GM10248 (cell line): ENCODE measurements around the gene UNC5C.

Experiments used
- CTCF ChIA-PET: fragments of 300-600 bp; sonication (Branson Sonifier 250); formaldehyde crosslinking; extraction: SDS; loops from one replicate; lab custom pipeline; 2021; ENCODE audit warnings: antibody characterized with exemption; lab: Yijun Ruan, JAX
- POLR2A ChIA-PET: fragments of 350-650 bp; sonication (Branson Sonifier 250); formaldehyde crosslinking; extraction: SDS; loops from one replicate; lab custom pipeline; 2020; ENCODE audit warnings: antibody characterized with exemption; lab: Yijun Ruan, JAX
- DNase-seq: peaks from one replicate; pipeline ENCODE4 v3.0.0; 2012; ENCODE audit errors: extremely low spot score
- TF ChIP-seq, protein P1 (sequence below): IDR thresholded peaks from 2 replicates; pipeline ENCODE4 v1.5.1; 2012; ENCODE audit warnings: mild to moderate bottlenecking, low read depth; ENCODE audit errors: extremely low read depth, missing control alignments, control extremely low read depth

Gene UNC5C

DNA sequence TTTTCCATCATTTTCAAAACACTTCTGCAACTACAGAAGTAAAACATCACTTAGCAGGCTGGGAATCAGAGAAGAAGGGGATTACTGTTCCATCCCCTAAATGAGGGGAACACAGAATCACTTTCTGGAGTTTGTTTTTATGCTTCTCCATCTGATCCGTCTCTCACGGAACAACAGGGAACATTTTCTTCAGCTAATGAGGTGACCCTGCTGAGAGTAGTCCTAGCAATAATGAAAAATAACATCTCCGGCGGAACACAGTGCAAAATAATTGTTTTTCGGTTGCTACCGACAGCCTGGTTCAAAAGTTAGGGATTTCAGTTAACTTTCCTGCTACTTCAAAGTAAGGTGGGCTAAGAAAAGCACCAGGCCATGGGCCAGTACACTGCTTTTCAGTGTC is 322.9 kb downstream of the UNC5C start:
- DNase-seq, result no peak
- TF ChIP-seq, protein P1, sequence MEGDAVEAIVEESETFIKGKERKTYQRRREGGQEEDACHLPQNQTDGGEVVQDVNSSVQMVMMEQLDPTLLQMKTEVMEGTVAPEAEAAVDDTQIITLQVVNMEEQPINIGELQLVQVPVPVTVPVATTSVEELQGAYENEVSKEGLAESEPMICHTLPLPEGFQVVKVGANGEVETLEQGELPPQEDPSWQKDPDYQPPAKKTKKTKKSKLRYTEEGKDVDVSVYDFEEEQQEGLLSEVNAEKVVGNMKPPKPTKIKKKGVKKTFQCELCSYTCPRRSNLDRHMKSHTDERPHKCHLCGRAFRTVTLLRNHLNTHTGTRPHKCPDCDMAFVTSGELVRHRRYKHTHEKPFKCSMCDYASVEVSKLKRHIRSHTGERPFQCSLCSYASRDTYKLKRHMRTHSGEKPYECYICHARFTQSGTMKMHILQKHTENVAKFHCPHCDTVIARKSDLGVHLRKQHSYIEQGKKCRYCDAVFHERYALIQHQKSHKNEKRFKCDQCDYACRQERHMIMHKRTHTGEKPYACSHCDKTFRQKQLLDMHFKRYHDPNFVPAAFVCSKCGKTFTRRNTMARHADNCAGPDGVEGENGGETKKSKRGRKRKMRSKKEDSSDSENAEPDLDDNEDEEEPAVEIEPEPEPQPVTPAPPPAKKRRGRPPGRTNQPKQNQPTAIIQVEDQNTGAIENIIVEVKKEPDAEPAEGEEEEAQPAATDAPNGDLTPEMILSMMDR, result no peak
- CTCF ChIA-PET, result no interaction called here
- POLR2A ChIA-PET, result no interaction called here

DNA sequence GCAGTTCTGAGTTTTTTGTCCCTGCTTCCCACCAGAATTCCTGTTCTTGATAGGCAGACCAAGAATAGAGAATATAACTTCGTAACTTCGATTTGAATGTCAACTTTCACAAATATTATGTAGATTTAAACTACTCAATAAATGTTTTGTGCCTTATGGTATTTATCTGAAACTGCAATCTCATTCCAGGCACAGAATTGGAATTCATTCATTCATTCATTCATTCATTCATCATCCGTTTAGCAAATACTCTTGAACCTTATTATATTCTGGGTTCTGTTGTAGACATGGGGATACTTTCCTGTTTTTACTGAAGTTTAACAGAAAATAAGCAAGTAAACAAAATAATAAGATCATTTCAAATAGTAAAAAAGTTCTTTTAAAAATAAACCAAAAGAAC is 324.4 kb downstream of the UNC5C start:
- ChIA-PET CTCF (no interaction called here), POLR2A (no interaction called here)
- no peak for DNase-seq
- TF ChIP-seq, protein P1, result no peak

DNA sequence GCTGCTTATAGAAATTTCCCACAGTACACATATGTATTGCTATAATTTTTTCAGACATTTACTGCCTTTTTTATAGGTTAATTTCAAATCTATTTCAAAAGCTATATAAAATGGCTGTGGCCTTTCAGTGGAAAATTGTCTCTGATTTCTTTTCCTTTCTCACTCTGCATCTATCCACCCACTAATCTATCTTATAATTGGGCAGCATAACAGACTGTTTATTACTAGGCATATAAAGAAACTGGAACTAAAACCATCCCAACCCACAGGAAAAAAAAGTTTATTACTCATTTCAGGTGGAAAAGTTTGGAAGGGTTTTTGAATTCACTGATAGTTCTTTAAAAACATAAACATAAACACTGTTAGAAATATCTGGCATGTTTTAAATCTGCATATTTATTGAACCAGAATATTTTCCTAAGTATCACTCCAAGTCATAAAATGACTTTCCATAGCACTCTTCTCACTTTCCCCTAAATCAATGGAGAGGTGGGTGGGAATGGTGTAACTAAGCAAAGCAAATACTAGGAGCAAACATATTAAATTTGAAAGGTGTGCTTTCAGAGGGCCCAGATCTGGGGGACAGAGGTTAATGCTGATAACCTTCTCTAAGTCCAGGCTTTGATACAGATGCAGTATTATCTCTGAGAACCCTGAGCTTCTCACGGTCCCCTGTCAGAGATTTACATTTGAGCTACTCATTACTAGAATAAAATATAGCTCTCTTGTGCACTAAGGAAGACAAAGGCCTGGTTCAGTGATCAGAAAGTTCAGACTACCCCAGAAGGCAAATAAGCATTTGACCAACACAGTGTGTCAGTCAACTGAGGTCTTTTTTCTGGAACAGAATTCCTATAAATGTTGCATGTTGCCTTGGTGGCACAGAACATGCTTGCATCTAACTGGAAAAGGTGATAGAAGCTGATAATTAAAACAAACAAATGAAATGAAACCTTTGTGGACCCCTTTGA is 328.3 kb downstream of the UNC5C start:
- TF ChIP-seq, protein P1, result no peak
- CTCF ChIA-PET, result interaction anchor here (1.3 to 1.5 kb wide), 2 partner anchors 15 to 19 kb away, joined by 3 to 4 read pairs; no protein-coding TSS in a partner anchor
- DNase-seq, result no peak
- POLR2A ChIA-PET, result no interaction called here

DNA sequence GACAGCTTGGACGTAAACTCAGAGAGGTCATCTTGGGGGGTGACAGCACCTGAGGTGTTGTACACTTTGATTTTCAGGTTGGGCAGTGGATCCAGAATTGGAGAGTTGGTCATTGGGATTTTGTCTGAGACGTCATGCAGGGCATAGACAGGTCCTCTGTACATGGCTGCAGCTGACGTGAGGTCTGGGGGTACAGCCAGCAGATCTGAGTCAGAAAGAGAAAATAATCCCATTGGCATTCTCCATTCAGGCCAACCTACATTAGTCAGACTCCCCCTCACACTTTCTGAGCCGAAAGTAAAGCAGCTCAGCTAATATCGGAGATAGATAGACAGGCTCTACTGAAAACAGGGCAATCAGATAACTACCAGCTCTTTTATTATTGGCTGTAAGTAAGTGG is 329.7 kb downstream of the UNC5C start:
- CTCF ChIA-PET, result interaction anchor here (1.3 to 1.5 kb wide), 2 partner anchors 14 to 17 kb away, joined by 3 to 4 read pairs; no protein-coding TSS in a partner anchor
- DNase-seq, result no peak
- POLR2A ChIA-PET, result no interaction called here
- TF ChIP-seq, protein P1, result no peak

DNA sequence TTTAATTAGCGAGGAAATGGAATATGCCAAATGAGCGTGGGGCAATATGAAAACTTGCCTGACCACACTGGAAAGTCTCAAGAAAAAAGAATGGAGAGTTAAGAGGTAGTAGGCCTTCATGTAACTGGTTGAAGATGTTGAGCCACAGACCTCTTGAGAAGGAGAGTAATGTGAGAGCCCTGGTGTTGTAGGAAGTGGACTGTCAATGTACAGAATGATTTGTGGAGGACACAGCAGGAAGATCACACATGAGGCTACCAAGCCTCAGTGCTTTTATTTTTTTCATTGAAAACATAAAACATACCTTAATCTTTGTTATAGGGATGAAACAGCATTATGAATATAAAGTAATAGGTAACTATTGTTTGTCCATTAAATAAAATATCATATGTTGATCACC is 331.6 kb downstream of the UNC5C start:
- TF ChIP-seq, protein P1, result no peak
- CTCF ChIA-PET, result interaction anchor here (1.3 kb wide), 1 partner anchor 12 kb away, joined by 4 read pairs; no protein-coding TSS in a partner anchor
- POLR2A ChIA-PET, result no interaction called here
- DNase-seq, result no peak

DNA sequence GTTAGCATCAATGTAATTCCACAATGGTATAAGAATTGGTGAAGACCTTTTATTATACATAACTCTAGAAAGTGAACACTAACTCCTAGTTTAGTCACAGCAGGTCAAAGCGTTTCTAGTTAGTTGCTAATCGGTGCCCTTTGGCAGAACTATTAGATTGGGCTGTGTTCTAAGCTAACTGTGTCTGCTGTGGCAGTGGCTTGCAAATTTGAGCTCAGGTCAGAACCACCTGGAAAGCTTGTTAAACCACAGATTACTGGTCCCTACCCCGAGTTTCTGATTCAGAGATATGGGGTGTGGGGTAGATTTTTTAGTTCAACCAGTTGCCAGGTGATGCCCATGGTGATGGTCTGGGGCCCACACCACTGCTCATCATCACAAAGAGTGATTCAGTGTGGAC is 332.1 kb downstream of the UNC5C start:
- ChIA-PET CTCF (no interaction called here), POLR2A (no interaction called here)
- TF ChIP-seq, protein P1, result no peak
- DNase-seq, result no peak
